H9 (cell line): ENCODE results near the gene SMARCC1. TPM values are rescaled to one million over a fixed set of nuclear protein-coding genes. Genes with fewer than 3 reads are reported as not detected.

Experiments
- DNase-seq: peaks from one replicate; pipeline ENCODE4 v3.0.0-alpha.2; 2017
- H2AFZ ChIP-seq: one replicate; pipeline ENCODE4 v1.6.1; 2013; ENCODE audit warnings: mild to moderate bottlenecking, low read length, control low read depth, moderate library complexity
- H2AK5ac ChIP-seq: 2 replicates; pipeline ENCODE4 v1.6.1; 2013; ENCODE audit warnings: low read length, control low read depth, mixed read lengths; ENCODE audit not compliant: insufficient read length
- H2BK120ac ChIP-seq: one replicate; pipeline ENCODE4 v1.6.1; 2013; ENCODE audit warnings: low read depth, mild to moderate bottlenecking, low read length, control low read depth, inconsistent platforms; ENCODE audit not compliant: poor library complexity, severe bottlenecking
- H2BK12ac ChIP-seq: 2 replicates; pipeline ENCODE4 v1.6.1; 2013; ENCODE audit warnings: low read length, control low read depth, mixed read lengths, low read depth; ENCODE audit not compliant: insufficient read length
- H2BK15ac ChIP-seq: 2 replicates; pipeline ENCODE4 v1.6.1; 2013; ENCODE audit warnings: low read depth, low read length, control low read depth
- H2BK20ac ChIP-seq: one replicate; pipeline ENCODE4 v1.6.1; 2013; ENCODE audit warnings: low read depth, mild to moderate bottlenecking, low read length, control low read depth, inconsistent platforms; ENCODE audit not compliant: poor library complexity, severe bottlenecking
- H2BK5ac ChIP-seq: 2 replicates; pipeline ENCODE4 v1.6.1; 2013; ENCODE audit warnings: low read length, control low read depth, mixed read lengths; ENCODE audit not compliant: insufficient read length
- H3K14ac ChIP-seq: 2 replicates; pipeline ENCODE4 v1.6.1; 2013; ENCODE audit warnings: low read length, control low read depth; ENCODE audit not compliant: insufficient read depth
- H3K18ac ChIP-seq: 2 replicates; pipeline ENCODE4 v1.6.1; 2013; ENCODE audit warnings: low read depth, mild to moderate bottlenecking, mixed read lengths, low read length, control low read depth; ENCODE audit not compliant: insufficient read length
- H3K23ac ChIP-seq: 2 replicates; pipeline ENCODE4 v1.6.1; 2013; ENCODE audit warnings: low read length, control low read depth, mixed read lengths, low read depth; ENCODE audit not compliant: insufficient read length
- H3K23me2 ChIP-seq: 2 replicates; pipeline ENCODE4 v1.6.1; 2013; ENCODE audit warnings: low read depth, mild to moderate bottlenecking, mixed read lengths, low read length, control low read depth; ENCODE audit not compliant: insufficient read length, poor library complexity, severe bottlenecking
- H3K27ac ChIP-seq: 2 replicates; pipeline ENCODE4 v1.5.1; 2013; ENCODE audit warnings: low read length, control low read depth, mixed read lengths, low read depth; ENCODE audit not compliant: insufficient read length
- H3K27me3 ChIP-seq: 2 replicates; pipeline ENCODE4 v1.6.1; 2013; ENCODE audit warnings: low read length, control low read depth, inconsistent platforms; ENCODE audit not compliant: insufficient read depth
- H3K4ac ChIP-seq: 2 replicates; pipeline ENCODE4 v1.6.1; 2013; ENCODE audit warnings: low read depth, mild to moderate bottlenecking, control low read depth, inconsistent platforms, low read length, moderate library complexity
- H3K4me1 ChIP-seq: 2 replicates; pipeline ENCODE4 v1.6.1; 2013; ENCODE audit warnings: low read length, control low read depth, inconsistent platforms; ENCODE audit not compliant: insufficient read depth
- H3K4me2 ChIP-seq: 2 replicates; pipeline ENCODE4 v1.6.1; 2013; ENCODE audit warnings: low read length, control low read depth, mixed read lengths; ENCODE audit not compliant: insufficient read length, insufficient read depth
- H3K56ac ChIP-seq: 2 replicates; pipeline ENCODE4 v1.6.1; 2013; ENCODE audit warnings: low read depth, mild to moderate bottlenecking, mixed read lengths, low read length, control low read depth; ENCODE audit not compliant: insufficient read length
- H3K79me1 ChIP-seq: 2 replicates; pipeline ENCODE4 v1.6.1; 2013; ENCODE audit warnings: low read depth, mild to moderate bottlenecking, moderate library complexity, low read length, control low read depth, inconsistent platforms; ENCODE audit not compliant: insufficient read depth, poor library complexity, severe bottlenecking
- H3K79me2 ChIP-seq: 2 replicates; pipeline ENCODE4 v1.6.1; 2013; ENCODE audit warnings: low read length, control low read depth, inconsistent platforms; ENCODE audit not compliant: insufficient read depth
- H3K9ac ChIP-seq: 2 replicates; pipeline ENCODE4 v1.6.1; 2013; ENCODE audit warnings: low read length, control low read depth, mixed read lengths; ENCODE audit not compliant: insufficient read length; ENCODE audit errors: extremely low read depth
- H3K9me3 ChIP-seq: one replicate; pipeline ENCODE4 v1.6.1; 2013; ENCODE audit warnings: low read depth, low read length, inconsistent platforms; ENCODE audit not compliant: control insufficient read depth
- H3T11ph ChIP-seq: one replicate; pipeline ENCODE4 v1.6.1; 2013; ENCODE audit warnings: mild to moderate bottlenecking, low read length, control low read depth, inconsistent platforms
- H4K20me1 ChIP-seq: one replicate; pipeline ENCODE4 v1.6.1; 2013; ENCODE audit not compliant: control insufficient read depth, insufficient read length, insufficient read depth
- H4K5ac ChIP-seq: 2 replicates; pipeline ENCODE4 v1.6.1; 2013; ENCODE audit warnings: low read depth, mild to moderate bottlenecking, mixed read lengths, low read length, control low read depth; ENCODE audit not compliant: insufficient read length
- H4K8ac ChIP-seq: replicated peaks from 2 replicates; pipeline ENCODE4 v1.6.1; 2013; ENCODE audit warnings: low read length, control low read depth, mixed read lengths, low read depth; ENCODE audit not compliant: insufficient read length
- H4K91ac ChIP-seq: 2 replicates; pipeline ENCODE4 v1.6.1; 2013; ENCODE audit warnings: low read depth, mild to moderate bottlenecking, moderate library complexity, mixed read lengths, low read length, control low read depth; ENCODE audit not compliant: insufficient read length
- H3K27ac Mint-ChIP-seq, 3 experiments: 2 replicates in 2 of 3; 3 replicates in 1 of 3; pipeline ENCODE4 v1.8.0; 2020 to 2021; ENCODE audit warnings: mixed read lengths in 3 of 3, mild to moderate bottlenecking in 1 of 3, moderate library complexity in 1 of 3
- H3K27me3 Mint-ChIP-seq: 2 replicates; pipeline ENCODE4 v1.8.0; 2021; ENCODE audit warnings: low read depth, mild to moderate bottlenecking, moderate library complexity, mixed read lengths
- H3K36me3 Mint-ChIP-seq, 3 experiments: 2 replicates in 2 of 3; 3 replicates in 1 of 3; pipeline ENCODE4 v1.8.0; 2020 to 2021; ENCODE audit warnings: low read depth in 3 of 3, mixed read lengths in 3 of 3; ENCODE audit not compliant: insufficient read depth in 1 of 3
- H3K4me1 Mint-ChIP-seq, 2 experiments: 2 replicates each; pipeline ENCODE4 v1.8.0; 2020; ENCODE audit warnings: mixed read lengths in 2 of 2
- H3K4me3 Mint-ChIP-seq, 2 experiments: 2 replicates in 1 of 2; 3 replicates in 1 of 2; pipeline ENCODE4 v1.8.0; 2020 to 2021; ENCODE audit warnings: mild to moderate bottlenecking in 2 of 2, mixed read lengths in 2 of 2, moderate library complexity in 1 of 2
- H3K9me3 Mint-ChIP-seq, 2 experiments: 2 replicates in 1 of 2; 3 replicates in 1 of 2; pipeline ENCODE4 v1.8.0; 2020; ENCODE audit warnings: mild to moderate bottlenecking in 2 of 2, mixed read lengths in 2 of 2, moderate library complexity in 1 of 2
- WGBS: extraction: QIAGEN DNeasy Blood & Tissue Kit; methylation state at CpG from one replicate; pipeline ENCODE4 v1.1.7; 2013; ENCODE audit warnings: missing lambda C conversion rate, low lambda C conversion rate, mixed read lengths; ENCODE audit not compliant: insufficient read length; ENCODE audit errors: extremely low coverage; 5-methylcytosine and 5-hydroxymethylcytosine counted together
- total RNA-seq: library from RNA; stranded (reverse); gene quantifications from 2 replicates; pipeline ENCODE4 v1.2.1, GENCODE V29; 2021
- TF ChIP-seq, protein P1 (sequence below): fragments of 200-600 bp; sonication (generic); conservative IDR thresholded peaks from 3 replicates; pipeline ENCODE4 v1.8.0; 2021; ENCODE audit warnings: antibody characterized with exemption, mild to moderate bottlenecking

SMARCC1 gene
- total RNA-seq, 1 experiment from 2014 or later: 274 TPM

- H4K8ac ChIP-seq: no peak overlapping the region
- DNase-seq: no peak
- WGBS: no CpG with 5 or more reads among the region's 2 CpGs
- no peaks in the 10 kb centered on the region for H3K79me1 ChIP-seq
- Mint-ChIP-seq H3K4me3 (no peak overlapping the region), H3K36me3 (peaks cover 45 to 71% (median 61%) of the 10 kb centered on the region in 3 experiments), H3K9me3 (peaks cover 2 to 4% of the 10 kb centered on the region in 2 experiments; a peak in 4 of 5 replicates), H3K27me3 (no peaks in the 10 kb centered on the region), H3K27ac (no peak overlapping the region; a peak in 1 of 7 replicates), H3K4me1 (no peaks in the 10 kb centered on the region)
- H2BK15ac ChIP-seq: no peak overlapping the region
- no peak overlapping the region for H2BK120ac ChIP-seq
- H3K23ac ChIP-seq: no peak overlapping the region
- no peak overlapping the region for H3K4me2 ChIP-seq
- H3K56ac ChIP-seq: no peak overlapping the region
- H3K79me2 ChIP-seq: no peaks in the 10 kb centered on the region
- H3K9me3 ChIP-seq: no peaks in the 10 kb centered on the region
- no peak overlapping the region for H2BK12ac ChIP-seq
- no peak overlapping the region for H4K91ac ChIP-seq
- no peak overlapping the region for H4K5ac ChIP-seq
- H3K18ac ChIP-seq: no peak overlapping the region
- no peak overlapping the region for H3K9ac ChIP-seq
- TF ChIP-seq, protein P1, sequence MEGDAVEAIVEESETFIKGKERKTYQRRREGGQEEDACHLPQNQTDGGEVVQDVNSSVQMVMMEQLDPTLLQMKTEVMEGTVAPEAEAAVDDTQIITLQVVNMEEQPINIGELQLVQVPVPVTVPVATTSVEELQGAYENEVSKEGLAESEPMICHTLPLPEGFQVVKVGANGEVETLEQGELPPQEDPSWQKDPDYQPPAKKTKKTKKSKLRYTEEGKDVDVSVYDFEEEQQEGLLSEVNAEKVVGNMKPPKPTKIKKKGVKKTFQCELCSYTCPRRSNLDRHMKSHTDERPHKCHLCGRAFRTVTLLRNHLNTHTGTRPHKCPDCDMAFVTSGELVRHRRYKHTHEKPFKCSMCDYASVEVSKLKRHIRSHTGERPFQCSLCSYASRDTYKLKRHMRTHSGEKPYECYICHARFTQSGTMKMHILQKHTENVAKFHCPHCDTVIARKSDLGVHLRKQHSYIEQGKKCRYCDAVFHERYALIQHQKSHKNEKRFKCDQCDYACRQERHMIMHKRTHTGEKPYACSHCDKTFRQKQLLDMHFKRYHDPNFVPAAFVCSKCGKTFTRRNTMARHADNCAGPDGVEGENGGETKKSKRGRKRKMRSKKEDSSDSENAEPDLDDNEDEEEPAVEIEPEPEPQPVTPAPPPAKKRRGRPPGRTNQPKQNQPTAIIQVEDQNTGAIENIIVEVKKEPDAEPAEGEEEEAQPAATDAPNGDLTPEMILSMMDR: peak; percentile 54
- H3K4ac ChIP-seq: no peak overlapping the region
- no peaks in the 10 kb centered on the region for H3K27me3 ChIP-seq
- no peak overlapping the region for H3K27ac ChIP-seq
- no peak overlapping the region for H3K14ac ChIP-seq
- H2AK5ac ChIP-seq: no peak overlapping the region
- no peak overlapping the region for H3T11ph ChIP-seq
- no peak overlapping the region for H2AFZ ChIP-seq
- H2BK20ac ChIP-seq: no peak overlapping the region
- H3K4me1 ChIP-seq: no peaks in the 10 kb centered on the region
- H2BK5ac ChIP-seq: no peak overlapping the region
- no peaks in the 10 kb centered on the region for H4K20me1 ChIP-seq
- no peaks in the 10 kb centered on the region for H3K23me2 ChIP-seq
Observed at GRCh38 chr3:47664519-47664918, 117.2 kb downstream of the SMARCC1 start.
